Aorta (tissue), 5 donors: ENCODE results near the gene CRABP2. TPM values are rescaled to one million over a fixed set of nuclear protein-coding genes. Genes with fewer than 3 reads are reported as not detected.

ENCODE experiments used
- ATAC-seq: fragments of 200-7000 bp; cut with Tn5 transposase; one replicate; pipeline ENCODE4 v1.9.1; 2022; ENCODE audit warnings: moderate library complexity; ENCODE audit not compliant: low FRiP score
- DNase-seq, 2 donors: peaks; one replicate each; pipeline ENCODE4 v3.0.0-alpha.2; 2020
- H3K27ac ChIP-seq, 2 donors: one replicate each; pipeline ENCODE4 v1.5.1; 2013; ENCODE audit warnings: low read length in 2 of 2, mild to moderate bottlenecking in 2 of 2, moderate library complexity in 2 of 2, control low read depth in 1 of 2, inconsistent platforms in 1 of 2, low read depth in 1 of 2
- H3K27me3 ChIP-seq, 2 donors: one replicate each; pipeline ENCODE4 v1.6.1; 2013; ENCODE audit warnings: control low read depth in 1 of 2, low read length in 1 of 2, mild to moderate bottlenecking in 1 of 2, moderate library complexity in 1 of 2; ENCODE audit not compliant: insufficient read depth in 2 of 2, control insufficient read depth in 1 of 2
- H3K36me3 ChIP-seq, 2 donors: one replicate each; pipeline ENCODE4 v1.6.1; 2013; ENCODE audit warnings: control low read depth in 1 of 2, low read length in 1 of 2, mild to moderate bottlenecking in 1 of 2; ENCODE audit not compliant: insufficient read depth in 2 of 2, control insufficient read depth in 1 of 2
- H3K4me1 ChIP-seq, 2 donors: one replicate each; pipeline ENCODE4 v1.6.1; 2013; ENCODE audit warnings: low read length in 2 of 2, control low read depth in 1 of 2, mild to moderate bottlenecking in 1 of 2, moderate library complexity in 1 of 2; ENCODE audit not compliant: insufficient read depth in 2 of 2, control insufficient read depth in 1 of 2
- H3K4me3 ChIP-seq, 2 donors: one replicate each; pipeline ENCODE4 v1.5.1; 2013; ENCODE audit warnings: low read length in 2 of 2, control low read depth in 1 of 2, mild to moderate bottlenecking in 1 of 2
- H3K9me3 ChIP-seq: one replicate; pipeline ENCODE4 v1.6.1; 2013; ENCODE audit warnings: mild to moderate bottlenecking, low read length; ENCODE audit not compliant: control insufficient read depth
- WGBS, 2 donors: extraction: QIAGEN DNeasy Blood & Tissue Kit; methylation state at CpG; one replicate each; pipeline ENCODE4 v1.1.7; 2013; 5-methylcytosine and 5-hydroxymethylcytosine counted together
- intact Hi-C, 2 donors: fragments of 100-400 bp; cut with DNase I; formaldehyde crosslinking; loops; one replicate each; pipeline versions ENCODE4 v1.14.2 to v1.15.0; 2022
- polyA plus RNA-seq, 2 donors: library from polyadenylated mRNA; stranded (reverse); fragments of 200-250 nt; gene quantifications; one replicate each; pipeline ENCODE4 v1.2.3, GENCODE V29; 2013
- total RNA-seq, 2 donors: library from RNA; stranded (reverse); fragmentation: NEBNext Ultra II Directional; extraction: Animal tissue kit (Norgen Biotek cat#: 25700); gene quantifications; one replicate each; pipeline ENCODE4 v1.2.1, GENCODE V29; 2021
- donor health status: healthy with polysubstance abuse.
- donor health status: Bipolar disorder and iron deficiency.
- donor health status: DM: no; HTN: no; CAD: no.
- donor health status: DM: no; HTN: no; CAD: no.
- donor health status: DM: yes; HTN: yes; CAD: no.

CRABP2 gene
- total and polyA plus RNA-seq, 4 donors, result 3.8 to 34.4 (median 7.1) TPM

DNA sequence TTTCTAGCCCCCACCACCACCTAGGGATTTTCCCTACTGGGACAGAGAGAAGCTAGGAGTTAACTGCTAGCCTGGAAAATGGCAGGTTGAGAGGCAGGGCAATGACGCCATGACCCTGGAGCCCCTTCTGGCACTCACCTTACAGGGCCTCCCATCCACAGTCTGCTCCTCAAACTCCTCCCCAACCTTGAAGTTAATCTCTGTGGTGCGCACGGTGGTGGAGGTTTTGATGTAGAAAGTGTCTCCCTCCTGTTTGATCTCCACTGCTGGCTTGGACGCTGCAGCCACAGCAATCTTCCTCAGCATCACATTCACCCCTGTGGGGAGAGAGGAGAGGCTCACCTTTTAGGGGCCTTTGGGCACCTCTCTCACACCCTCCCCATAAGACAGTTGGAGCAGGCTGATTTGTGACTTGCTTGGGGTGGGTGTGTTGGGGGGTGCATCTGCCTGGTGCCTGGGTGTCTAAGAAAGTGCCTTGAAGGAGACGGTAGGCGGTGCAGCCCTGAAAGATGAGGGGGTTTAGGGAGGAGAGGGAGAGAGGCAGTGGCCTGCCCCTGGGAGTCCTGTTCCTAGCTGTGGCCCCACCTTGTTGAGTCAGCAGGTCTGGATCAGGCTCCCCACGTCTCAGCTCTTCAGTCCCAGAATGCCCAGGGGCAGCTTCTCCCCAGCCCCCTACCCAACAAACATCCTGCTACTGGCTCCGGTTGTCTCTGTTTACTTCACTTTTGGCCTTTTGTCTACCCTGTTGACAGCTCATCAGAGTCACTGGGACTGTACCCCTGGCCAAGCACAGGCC, 4.4 kb downstream of the CRABP2 start:
- 83 to 87% methylated on average over 8 of the region's 8 CpGs for WGBS, 2 donors
- no peak overlapping the region for H3K27ac ChIP-seq
- intact Hi-C loops, result no loop called here
- no peaks in the 10 kb centered on the region for H3K36me3 ChIP-seq
- no peaks in the 10 kb centered on the region for H3K4me1 ChIP-seq
- ATAC-seq, result no peak
- DNase-seq, result no peak
- H3K4me3 ChIP-seq, result no peak overlapping the region
- H3K9me3 ChIP-seq, result no peaks in the 10 kb centered on the region
- H3K27me3 ChIP-seq, result no peaks in the 10 kb centered on the region

DNA sequence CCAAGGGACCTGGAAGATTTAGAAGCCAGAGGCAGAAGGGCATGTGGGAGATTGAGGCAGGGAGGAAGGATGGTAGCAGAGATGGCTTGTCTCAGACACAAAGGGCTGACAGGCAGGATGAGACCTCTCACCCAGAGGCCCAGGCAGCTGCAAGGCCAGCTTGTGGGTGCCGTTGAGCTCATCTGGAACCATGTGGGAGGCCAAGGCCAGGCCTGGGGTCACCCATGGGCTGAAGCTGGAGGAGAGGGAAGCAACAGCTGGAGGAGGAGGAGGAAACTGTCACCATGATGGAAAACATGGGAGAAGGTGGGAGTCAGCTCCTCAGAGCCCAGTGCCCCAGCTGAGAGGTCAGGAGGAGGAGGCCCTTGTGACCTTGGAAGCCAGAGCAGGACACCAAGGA, 6.4 kb downstream of the CRABP2 start:
- intact Hi-C loops, result loop anchor here in 1 of 2 donors (10.0 kb wide), 1 partner anchor 186 kb away; no protein-coding TSS in a partner anchor
- Histone ChIP-seq H3K4me3 (no peak overlapping the region), H3K9me3 (no peaks in the 10 kb centered on the region), H3K36me3 (no peaks in the 10 kb centered on the region), H3K4me1 (no peaks in the 10 kb centered on the region), H3K27ac (no peak overlapping the region), H3K27me3 (no peaks in the 10 kb centered on the region)
- no peak for DNase-seq
- no peak for ATAC-seq
- 45 to 63% methylated on average over 1 of the region's 1 CpG for WGBS, 2 donors

DNA sequence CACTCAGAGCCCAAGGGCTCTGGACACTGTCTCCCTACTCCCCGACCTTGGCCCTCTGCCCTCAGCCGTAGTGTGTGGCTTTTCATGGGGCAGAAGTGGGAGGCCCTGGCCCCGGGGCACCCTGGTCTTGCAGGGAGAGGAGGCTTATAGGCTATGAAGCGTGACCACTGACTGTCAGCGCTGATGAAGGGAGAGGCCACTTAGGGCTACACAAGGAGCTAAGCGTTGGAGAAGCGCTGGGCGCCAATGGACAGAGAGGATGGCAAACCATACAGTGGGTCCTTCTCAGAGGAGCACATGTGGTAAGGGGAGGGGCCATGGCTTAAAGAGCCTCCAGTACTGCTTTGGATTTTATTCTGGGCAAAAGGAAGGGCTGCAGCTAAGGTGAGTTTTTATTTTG, 7.9 kb downstream of the CRABP2 start:
- H3K4me1 ChIP-seq, result no peaks in the 10 kb centered on the region
- no peak overlapping the region for H3K4me3 ChIP-seq
- no peaks in the 10 kb centered on the region for H3K27me3 ChIP-seq
- DNase-seq (no peak), ATAC-seq (no peak)
- H3K36me3 ChIP-seq, result no peaks in the 10 kb centered on the region
- intact Hi-C loops, result loop anchor here in 1 of 2 donors (10.0 kb wide), 1 partner anchor 187 kb away; no protein-coding TSS in a partner anchor
- H3K27ac ChIP-seq, result no peak overlapping the region
- H3K9me3 ChIP-seq, result no peaks in the 10 kb centered on the region
- 71 to 77% methylated on average over 8 of the region's 8 CpGs for WGBS, 2 donors

DNA sequence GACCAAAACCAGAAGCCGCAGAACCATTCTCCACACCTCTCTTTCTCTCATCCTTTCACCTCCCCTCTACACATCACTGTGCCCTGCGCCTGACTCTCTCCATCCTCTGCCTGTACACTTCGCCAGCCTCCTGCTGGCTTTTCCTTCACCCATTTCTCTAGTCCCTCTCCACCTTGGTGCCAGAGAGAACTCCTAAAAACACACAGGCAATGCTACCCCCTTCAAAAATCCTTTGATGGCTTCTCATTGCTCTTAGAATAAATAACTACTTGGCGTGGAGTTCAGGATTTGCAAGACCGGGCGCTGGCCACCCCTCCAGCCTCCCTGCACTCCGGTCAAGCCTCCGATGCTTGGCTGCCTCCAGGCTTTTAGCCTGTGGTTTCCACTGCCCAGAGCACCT, 8.6 kb downstream of the CRABP2 start:
- Histone ChIP-seq H3K27ac (no peak overlapping the region), H3K36me3 (no peaks in the 10 kb centered on the region), H3K4me3 (no peak overlapping the region), H3K27me3 (no peaks in the 10 kb centered on the region), H3K9me3 (no peaks in the 10 kb centered on the region), H3K4me1 (no peaks in the 10 kb centered on the region)
- ATAC-seq (no peak), DNase-seq (no peak)
- intact Hi-C loops, result loop anchor here in 1 of 2 donors (10.0 kb wide), 1 partner anchor 188 kb away; no protein-coding TSS in a partner anchor
- WGBS, 2 donors, result 86 to 88% methylated on average over 8 of the region's 8 CpGs

DNA sequence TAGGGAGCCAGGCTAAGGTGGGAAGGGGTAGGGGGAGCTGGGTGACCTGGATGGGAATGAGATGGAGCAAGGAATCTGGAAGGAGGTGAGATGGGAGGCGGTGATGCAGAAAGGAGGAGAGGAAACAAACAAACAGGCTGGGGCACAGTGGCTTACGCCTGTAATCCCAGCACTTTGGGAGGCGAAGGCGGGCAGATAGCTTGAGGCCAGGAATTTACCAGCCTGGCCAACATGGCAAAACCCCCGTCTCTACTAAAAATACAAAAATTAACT, 10.8 kb downstream of the CRABP2 start:
- no peaks in the 10 kb centered on the region for H3K27me3 ChIP-seq
- H3K9me3 ChIP-seq, result no peaks in the 10 kb centered on the region
- WGBS, 2 donors, result 84 to 91% methylated on average over 5 of the region's 5 CpGs

DNA sequence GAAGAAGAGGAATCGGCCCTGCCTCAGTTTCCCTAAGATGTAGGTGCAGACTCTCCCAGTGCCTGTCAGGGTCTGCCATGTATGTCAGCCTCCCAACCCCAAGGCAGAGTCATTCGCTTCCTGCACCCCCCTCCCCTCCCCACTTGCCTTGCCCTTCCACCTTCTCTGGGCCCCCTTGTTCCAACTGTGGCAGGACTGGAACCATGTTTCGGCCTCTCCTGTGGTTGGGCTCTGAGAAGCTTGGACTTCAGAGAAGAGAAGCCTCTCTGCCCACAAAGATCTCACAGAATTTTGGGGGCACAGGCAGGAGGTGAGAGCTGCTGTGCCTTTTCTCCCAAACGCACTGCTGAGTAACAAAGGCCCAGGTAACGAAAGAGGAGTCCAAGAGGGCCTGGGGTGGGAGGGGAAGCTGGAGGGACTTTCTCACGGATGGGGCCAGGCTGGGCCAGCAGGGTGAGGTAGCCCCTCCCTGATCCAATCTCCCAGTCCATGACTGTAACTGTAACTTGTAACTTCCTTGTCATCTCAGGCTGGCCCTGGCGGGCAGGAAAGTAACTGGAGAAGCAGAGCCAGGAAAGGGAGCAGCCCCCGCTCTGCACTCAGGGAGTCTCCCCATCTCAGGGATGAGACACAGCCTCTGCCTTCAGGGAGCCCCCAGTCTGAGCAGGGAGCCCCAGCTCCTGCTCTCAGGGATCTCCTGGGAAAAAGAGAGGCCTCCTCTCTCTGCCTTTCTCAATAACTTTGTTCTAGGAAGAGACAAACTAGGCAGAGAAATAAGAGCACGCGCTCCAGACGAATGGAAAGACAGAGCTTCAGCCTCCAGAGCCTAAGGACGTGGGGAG, 11.3 kb downstream of the CRABP2 start:
- H3K9me3 ChIP-seq, result no peaks in the 10 kb centered on the region
- no peaks in the 10 kb centered on the region for H3K36me3 ChIP-seq
- DNase-seq (no peak), ATAC-seq (no peak)
- 81 to 82% methylated on average over 12 of the region's 12 CpGs for WGBS, 2 donors
- no peaks in the 10 kb centered on the region for H3K4me1 ChIP-seq
- intact Hi-C loops, result loop anchor here in 1 of 2 donors (10.0 kb wide), 1 partner anchor 191 kb away; no protein-coding TSS in a partner anchor
- no peak overlapping the region for H3K4me3 ChIP-seq
- no peaks in the 10 kb centered on the region for H3K27me3 ChIP-seq
- H3K27ac ChIP-seq, result no peak overlapping the region

More for the DNA sequence above, 10.8 kb downstream of the CRABP2 start:
- H3K4me3 ChIP-seq, result no peak overlapping the region
- intact Hi-C loops, result loop anchor here in 1 of 2 donors (10.0 kb wide), 1 partner anchor 190 kb away; no protein-coding TSS in a partner anchor
- no peaks in the 10 kb centered on the region for H3K4me1 ChIP-seq
- no peak overlapping the region for H3K27ac ChIP-seq
- no peaks in the 10 kb centered on the region for H3K36me3 ChIP-seq
- ATAC-seq (no peak), DNase-seq (no peak)

DNA sequence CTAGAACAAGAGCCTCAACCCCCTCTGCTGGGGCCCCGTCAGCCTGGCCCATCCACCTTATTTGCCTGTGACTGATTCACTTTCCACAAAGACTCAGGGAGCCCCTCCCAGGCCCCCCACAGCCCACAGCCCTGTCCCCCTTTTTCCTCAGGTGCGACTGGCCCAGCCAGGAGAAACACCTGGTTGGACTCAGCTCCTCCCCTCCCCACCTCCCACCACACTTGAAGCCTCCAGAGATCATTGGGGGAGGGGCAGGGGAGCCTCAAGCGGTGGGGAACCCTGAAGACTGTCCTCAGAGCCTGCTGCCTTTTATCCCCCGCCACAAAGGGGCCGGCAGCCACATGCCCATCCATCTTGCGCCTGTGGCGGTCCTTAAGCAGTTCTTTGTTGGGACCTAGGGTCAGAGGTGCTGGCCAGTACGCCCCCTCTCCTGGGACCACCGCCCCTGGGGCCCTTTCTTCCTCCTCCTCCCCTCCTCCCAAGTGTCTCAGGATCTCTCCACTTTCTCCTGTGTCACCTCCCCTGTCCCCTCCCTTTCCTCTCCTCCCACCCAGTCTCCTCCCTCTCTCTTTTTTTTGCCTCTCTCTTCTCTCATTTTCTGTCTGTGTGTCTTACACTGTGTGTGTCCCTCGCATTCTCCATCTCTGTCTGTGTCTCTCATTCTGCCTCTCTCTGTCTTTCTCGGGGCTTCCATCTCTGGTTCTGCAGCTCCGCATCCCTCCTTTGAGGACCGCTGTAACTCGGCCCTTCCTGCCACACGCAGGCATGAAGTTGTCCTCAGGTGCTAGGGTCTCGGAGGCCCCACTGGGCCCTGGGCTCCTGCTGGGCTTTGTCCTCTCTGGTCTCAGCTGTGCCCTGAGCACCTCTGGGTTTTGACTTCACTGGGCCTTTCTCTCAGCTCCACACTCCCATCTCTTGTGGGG, 12.2 kb downstream of the CRABP2 start:
- no peak overlapping the region for H3K4me3 ChIP-seq
- H3K27ac ChIP-seq, result no peak overlapping the region
- no peak for DNase-seq
- H3K27me3 ChIP-seq, result no peaks in the 10 kb centered on the region
- 65 to 67% methylated on average over 16 of the region's 16 CpGs for WGBS, 2 donors
- no peaks in the 10 kb centered on the region for H3K9me3 ChIP-seq
- intact Hi-C loops, result loop anchor here in 1 of 2 donors (10.0 kb wide), 1 partner anchor 192 kb away; no protein-coding TSS in a partner anchor
- ATAC-seq, result no peak
- no peaks in the 10 kb centered on the region for H3K4me1 ChIP-seq
- no peaks in the 10 kb centered on the region for H3K36me3 ChIP-seq

DNA sequence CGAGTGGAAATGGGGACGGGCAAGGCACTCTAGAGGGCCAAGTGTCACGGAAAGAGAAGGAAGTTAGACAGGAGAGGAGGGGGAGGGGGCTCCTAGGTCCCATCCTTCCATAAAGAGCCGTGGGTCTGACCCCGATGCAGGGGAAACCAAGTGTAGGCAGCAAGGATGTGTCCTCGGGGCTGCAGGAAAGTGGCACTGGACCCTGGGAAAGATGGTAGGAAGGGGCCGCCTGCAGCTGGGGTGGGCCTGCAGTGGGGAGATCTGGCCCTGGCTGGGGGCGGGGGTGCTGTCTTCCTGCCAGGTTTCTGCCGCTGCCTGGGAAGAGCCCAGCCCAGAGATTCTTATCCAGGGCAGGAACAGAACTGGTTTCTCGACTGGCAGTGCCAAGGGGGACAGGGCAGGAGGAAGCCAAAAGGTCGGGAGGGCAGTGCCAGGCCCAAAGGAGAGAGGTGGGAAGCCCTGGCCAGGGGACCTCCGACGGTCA, 12.9 kb downstream of the CRABP2 start:
- no peaks in the 10 kb centered on the region for H3K4me1 ChIP-seq
- no peak overlapping the region for H3K4me3 ChIP-seq
- no peaks in the 10 kb centered on the region for H3K36me3 ChIP-seq
- H3K27me3 ChIP-seq, result no peaks in the 10 kb centered on the region
- no peaks in the 10 kb centered on the region for H3K9me3 ChIP-seq
- H3K27ac ChIP-seq, result no peak overlapping the region
- 34% methylated on average over 13 of the region's 13 CpGs for WGBS, 2 donors
- intact Hi-C loops, result loop anchor here in 1 of 2 donors (10.0 kb wide), 1 partner anchor 192 kb away; no protein-coding TSS in a partner anchor
- ATAC-seq (no peak), DNase-seq (no peak)
